Fibroblast of villous mesenchyme (primary cell): Measurements from ENCODE around the gene BLMH. TPM values are rescaled to one million over a fixed set of nuclear protein-coding genes. Genes with fewer than 3 reads are reported as not detected.

ENCODE experiments used
- DNase-seq: peaks from one replicate; pipeline ENCODE4 v3.0.0-alpha.2; 2010; ENCODE audit warnings: low read depth
- H3K4me3 ChIP-seq: 2 replicates; pipeline ENCODE4 v1.5.1; 2011; ENCODE audit warnings: low read depth, mild to moderate bottlenecking, low read length
- total RNA-seq: library from RNA; depleted of rRNA; stranded (reverse); fragments of >200 nt; gene quantifications from 2 replicates; pipeline ENCODE4 v1.2.3, GENCODE V29; 2012
- TF ChIP-seq, protein P1 (sequence below): IDR thresholded peaks from 2 replicates; pipeline ENCODE4 v1.5.1; 2012; ENCODE audit warnings: low read depth, mild to moderate bottlenecking, low read length; ENCODE audit not compliant: insufficient read depth

BLMH gene
- total RNA-seq, 1 donor, result 31.1 TPM

- TF ChIP-seq, protein P1, sequence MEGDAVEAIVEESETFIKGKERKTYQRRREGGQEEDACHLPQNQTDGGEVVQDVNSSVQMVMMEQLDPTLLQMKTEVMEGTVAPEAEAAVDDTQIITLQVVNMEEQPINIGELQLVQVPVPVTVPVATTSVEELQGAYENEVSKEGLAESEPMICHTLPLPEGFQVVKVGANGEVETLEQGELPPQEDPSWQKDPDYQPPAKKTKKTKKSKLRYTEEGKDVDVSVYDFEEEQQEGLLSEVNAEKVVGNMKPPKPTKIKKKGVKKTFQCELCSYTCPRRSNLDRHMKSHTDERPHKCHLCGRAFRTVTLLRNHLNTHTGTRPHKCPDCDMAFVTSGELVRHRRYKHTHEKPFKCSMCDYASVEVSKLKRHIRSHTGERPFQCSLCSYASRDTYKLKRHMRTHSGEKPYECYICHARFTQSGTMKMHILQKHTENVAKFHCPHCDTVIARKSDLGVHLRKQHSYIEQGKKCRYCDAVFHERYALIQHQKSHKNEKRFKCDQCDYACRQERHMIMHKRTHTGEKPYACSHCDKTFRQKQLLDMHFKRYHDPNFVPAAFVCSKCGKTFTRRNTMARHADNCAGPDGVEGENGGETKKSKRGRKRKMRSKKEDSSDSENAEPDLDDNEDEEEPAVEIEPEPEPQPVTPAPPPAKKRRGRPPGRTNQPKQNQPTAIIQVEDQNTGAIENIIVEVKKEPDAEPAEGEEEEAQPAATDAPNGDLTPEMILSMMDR, result no peak
- H3K4me3 ChIP-seq, result no peak overlapping the region
- DNase-seq, result no peak
These were observed 53.2 kb downstream of the BLMH start for GRCh38 chr17:30238387-30239088.

DNA sequence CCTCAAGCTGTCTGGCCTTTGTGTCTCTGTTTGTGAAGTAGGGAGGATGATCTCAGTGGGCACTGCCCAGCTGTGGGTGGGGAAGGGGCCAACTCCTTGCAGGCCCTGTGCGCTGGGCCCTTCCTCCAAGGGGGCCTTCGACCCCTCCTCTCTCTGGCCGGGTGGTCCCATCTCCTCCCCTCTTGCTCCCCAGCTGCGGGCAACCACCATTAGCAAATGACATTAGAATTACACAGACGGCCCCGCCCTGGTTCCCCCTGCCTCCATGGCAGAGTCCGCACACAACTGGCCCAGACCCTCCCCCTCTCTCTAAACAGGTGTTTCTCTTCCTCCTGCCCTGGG is 53.8 kb downstream of the BLMH start:
- H3K4me3 ChIP-seq, result no peak overlapping the region
- DNase-seq, result no peak
- TF ChIP-seq, protein P1, result no peak

DNA sequence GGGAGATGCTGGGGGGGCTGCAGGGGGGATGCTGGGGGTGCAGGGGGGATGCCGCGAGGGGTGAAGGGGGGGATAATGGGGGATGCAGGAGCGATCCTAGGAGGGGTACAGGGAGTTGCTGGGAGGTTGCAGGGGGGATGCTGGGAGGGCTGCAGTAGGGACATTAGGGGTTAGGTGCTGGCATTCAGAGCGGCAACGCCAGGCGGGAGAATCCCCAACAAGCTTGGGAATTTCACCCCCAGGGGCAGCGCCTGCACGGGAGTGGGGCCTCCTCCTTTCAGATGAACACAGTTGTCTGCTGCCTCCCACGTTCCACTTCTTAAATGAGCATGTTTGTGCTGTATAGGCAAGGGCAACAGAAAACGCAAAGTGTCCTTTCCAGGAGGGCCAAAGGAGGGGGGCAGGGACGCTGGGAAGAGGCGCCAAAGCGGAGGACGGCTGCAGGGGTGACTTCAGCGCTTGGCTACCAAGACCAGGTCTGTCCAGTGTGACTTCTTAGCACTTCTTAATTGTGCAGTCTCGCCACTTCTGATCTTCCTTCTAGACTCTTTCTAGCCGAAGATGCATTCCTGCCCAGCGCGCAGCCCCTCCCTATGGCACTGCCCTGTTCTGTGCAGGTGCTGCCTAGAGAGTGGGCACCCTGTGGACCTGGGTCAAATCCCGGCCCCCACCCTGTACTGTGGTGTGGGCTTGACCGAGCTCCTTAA is 54.3 kb downstream of the BLMH start:
- TF ChIP-seq, protein P1, result no peak
- H3K4me3 ChIP-seq, result no peak overlapping the region
- no peak for DNase-seq

GRCh38 chr17:30236766-30237165 is 55.0 kb downstream of the BLMH start:
- peak; percentile 30 for DNase-seq
- TF ChIP-seq, protein P1, result peak; percentile 33
- H3K4me3 ChIP-seq, result no peak overlapping the region

DNA sequence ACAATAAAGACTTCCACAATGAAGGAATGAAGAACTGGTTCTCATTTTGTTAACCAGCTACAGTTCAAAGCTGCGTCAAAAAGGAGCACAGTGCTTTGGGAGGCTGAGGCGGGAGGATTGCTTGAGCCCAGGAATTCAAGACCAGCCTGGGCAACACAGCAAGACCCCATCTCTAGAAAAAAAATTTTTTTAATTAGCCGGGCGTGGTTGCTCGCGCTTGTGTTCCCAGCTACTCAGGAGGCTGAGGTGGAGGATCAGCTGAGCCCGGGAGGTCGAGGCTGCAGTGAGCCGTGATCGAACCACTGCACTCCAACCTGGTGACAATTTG is 55.5 kb downstream of the BLMH start:
- H3K4me3 ChIP-seq, result peak overlapping the region; percentile 50
- TF ChIP-seq, protein P1, result no peak
- no peak for DNase-seq

DNA sequence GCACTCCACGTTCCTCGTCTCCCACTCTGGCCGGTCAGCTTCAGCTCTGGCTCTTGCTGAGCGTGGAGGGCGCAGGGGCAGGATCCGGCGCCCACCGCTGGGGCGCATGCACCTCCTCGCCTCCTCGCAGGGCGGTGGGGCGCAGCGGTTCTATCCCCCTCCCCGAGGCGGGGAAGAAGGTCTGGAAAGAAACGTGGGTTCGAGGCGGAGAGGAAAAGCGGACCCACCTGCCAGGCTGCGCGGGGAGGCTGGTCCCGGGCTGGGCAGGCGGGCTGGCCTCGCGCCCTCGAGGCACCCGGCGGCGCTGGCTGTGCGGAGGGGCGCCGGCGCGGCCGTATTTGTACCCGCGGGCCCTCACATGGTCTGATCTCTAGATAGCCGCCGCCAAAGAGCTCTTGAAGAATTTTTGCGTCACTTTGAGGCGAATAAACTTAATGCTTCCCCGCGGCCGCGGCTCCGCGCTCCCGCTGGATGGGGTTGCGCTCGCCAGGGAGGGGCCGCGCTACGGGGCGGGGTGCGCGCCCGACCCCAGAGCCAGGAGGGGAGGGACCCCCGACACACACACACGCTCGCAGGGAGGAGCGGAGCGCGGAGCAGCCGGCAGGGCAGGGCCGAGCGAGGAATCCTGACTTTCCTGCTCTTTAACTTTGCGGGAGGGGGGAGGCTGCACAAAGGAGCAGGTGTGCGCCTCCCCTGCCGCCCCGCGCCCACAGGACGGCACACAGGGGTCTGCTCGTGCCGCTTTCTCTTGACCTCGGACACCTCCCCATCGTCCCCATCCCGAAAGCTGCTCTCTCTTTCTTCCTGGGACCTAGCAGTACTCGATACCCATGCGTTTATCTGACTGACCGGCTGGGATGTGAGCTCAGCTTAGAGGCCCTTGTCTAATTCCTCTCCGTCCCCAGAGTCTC is 56.1 kb downstream of the BLMH start, which contains the start of gene SLC6A4:
SLC6A4 (minus strand) TSS at position 312 of the 911 bp plus-strand sequence. CDS start 13,739 bp downstream, outside the sequence.
- peak within 1 kb of the TSS; percentile 50 for H3K4me3 ChIP-seq
- TF ChIP-seq, protein P1, result no peak
- peak; percentile 22 for DNase-seq
